HG02840 (cell line): ENCODE results near the gene FBXW12.
"Not testable (repeated sequence)": the region's sequence is repeated elsewhere in the genome, so short reads cannot be mapped to it uniquely, and the experiment has no call there.

Experiments
- ATAC-seq: cut with Tn5 transposase; IDR thresholded peaks from one replicate; pipeline ENCODE4 v1.9.1; 2021; ENCODE audit warnings: mild to moderate bottlenecking, moderate library complexity, moderate number of reproducible peaks; ENCODE audit not compliant: unreplicated experiment, low FRiP score

Gene FBXW12

DNA sequence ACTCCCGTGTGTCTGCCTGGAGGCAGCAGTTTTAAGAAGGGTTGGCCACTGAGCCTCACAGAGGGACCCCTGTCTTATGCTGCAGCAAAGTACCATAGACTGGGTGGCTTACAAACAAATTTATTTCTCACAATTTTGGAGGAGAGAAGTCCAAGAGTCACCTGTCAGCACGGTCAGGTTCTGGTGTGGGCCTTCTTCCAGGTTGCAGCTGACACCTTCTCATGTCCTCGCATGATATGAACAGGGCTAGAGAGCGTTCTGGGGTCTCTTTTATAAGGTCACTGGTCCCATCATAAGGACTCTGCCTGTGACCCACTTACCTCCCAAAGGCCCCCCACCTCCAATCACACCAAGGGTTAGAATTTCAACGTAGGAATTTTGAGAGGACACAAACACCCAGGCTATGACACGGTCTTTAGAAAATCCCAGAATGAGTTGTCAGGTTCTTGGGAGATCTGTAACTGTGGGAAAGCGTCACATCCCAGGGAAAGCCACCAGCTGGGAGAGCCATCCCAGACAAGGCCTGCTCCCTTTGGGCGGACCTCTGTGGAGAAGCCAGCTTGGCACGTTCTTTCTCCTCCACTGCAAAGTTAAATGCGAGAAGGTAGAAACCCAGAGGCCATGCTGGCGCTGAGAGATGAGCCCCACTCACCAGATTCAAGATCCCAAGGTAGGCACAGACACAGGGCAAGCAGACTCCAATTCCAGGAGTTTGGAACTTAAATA is at the start of gene FBXW12:
Gene FBXW12, plus strand, starts transcription at position 569 of the 726 bp plus-strand sequence. CDS start 549 bp downstream, outside the sequence.
- no peak for ATAC-seq

DNA sequence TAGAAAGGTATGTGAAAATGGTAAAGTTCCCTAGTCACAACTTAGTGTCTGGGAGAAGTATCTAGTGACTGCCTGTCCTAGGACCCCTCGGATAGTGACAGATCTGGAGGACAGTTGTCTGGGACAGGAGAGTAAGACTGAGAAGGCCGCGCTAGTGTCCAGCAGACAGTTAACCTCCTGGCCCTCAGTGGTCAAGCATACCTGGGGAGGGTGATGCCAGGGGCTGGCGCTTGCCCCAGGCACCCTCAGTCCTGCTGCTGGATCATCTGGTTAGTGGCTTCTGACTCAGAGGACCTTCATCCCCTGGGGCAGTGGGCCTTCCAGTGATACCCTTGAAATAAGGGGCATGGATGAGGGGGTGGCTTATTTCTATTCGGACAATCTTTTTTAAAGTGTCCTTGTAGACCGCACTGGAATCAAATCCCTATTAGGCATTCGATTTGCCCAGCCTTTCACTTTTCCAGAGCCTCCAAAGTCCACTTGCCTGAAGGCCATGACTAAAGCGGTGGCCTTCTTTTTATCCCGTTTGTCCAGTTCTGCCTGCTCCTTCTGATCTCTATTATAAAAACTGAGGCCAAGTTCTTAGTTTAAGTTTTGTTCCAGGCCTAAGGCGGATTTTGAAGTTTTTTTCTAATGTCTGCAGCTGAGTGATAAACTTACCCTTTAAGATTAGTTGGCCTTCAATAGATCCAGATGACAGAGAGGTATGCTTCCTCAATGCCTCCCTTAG is 40.1 kb upstream of the FBXW12 start:
- ATAC-seq = not testable (repeated sequence)

DNA sequence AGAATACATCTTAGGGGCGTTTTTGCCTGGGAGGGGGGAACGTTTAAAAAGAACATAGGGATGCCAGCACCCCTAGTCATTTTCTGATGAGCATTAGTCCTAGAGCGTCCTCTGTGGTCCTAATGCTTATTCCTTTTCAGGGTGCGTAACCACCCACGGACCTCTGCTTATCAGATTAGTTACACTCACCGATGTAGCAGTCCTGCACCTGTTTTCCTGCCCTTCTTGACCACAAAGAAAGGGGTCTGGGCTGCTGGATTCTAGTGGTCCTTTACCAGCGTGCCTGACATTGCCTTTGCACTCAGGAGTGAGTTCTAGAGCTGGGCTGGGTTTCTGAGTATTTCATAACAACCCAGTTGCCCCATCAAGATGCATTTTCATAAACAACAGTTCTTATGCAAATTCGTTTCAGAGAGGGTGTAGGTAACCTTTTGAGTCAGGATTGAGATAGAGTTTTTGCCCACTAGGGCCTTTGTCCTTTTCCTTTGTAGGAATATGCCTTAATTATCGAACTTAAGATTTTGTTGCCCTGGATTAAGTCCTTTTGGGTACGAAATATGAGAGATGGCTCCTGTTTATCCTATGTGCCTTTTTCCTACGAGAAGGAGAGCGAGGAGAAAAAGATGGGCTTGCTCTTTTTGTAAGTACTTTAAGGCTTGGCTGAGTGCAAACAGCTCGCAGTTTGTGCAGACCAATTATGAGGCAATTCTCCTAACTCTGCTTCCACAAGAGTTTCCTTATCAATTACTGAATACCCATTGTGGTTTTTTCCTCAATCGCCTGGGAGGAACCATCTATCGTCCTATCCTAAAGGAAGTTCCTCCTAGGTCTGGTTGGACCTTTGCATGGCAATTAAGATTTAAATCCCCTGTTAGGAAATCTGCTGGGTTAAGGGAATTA is 38.4 kb upstream of the FBXW12 start, which contains the start of gene SPINK8:
Gene SPINK8, minus strand, starts transcription at position 316 of the 900 bp plus-strand sequence. CDS start 5,320 bp downstream, outside the sequence.
- ATAC-seq = not testable (repeated sequence)

DNA sequence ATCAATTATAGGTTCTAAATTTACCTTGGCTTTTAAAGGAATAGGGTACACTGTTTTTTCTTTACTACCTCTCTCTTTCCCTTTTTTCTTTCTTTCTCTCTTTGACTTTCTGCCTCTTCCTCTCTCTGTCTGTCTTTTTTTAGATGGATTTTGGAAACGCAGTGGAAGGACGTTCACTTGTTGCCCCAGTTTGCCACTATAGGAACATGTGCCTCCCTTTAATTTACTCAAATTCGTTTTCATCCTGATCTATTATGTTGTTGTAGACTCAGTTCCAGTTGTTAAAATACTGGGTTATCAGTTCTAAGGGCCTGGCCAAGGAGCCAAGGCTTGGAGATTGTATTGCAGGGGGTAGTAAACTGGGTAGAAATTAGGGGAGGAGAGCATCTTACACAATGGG is 37.4 kb upstream of the FBXW12 start:
- ATAC-seq = no peak

DNA sequence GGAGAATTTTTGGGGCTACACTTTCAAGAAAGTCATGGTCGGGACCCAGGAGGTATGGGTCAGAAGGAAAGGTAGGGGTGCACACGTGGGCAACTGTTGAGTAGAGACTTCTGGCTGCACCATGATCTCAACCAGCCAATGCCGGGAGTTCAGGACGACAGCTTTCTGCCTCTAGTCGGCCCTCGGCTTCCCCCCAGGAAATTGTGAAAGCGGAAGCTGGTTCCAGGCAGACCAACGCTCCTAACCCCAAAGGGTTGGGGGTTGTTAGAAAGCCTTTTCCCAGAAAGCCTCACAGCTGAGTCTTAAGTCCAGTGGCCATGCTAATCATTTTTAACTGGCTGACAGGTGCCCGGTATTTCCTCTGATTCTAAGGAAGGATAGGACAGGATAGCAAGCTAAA is 36.7 kb upstream of the FBXW12 start:
- not testable (repeated sequence) for ATAC-seq

DNA sequence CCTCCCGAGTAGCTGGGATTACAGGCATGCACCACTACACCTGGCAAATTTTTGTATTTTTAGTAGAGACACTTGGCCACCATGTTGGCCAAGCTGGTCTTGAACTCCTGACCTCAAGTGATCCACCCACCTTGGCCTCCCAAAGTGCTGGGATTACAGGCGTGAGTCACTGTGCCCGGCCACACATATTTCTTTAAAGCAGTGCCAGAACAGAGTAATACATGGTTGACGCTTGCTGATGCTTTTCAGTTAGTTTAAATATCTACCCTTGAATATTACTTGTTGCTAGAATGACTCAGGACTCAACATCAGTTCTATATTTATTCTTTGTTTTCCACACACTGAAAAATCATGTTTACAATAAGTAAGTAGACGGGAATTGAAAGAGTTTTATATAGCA is 34.5 kb upstream of the FBXW12 start:
- not testable (repeated sequence) for ATAC-seq

DNA sequence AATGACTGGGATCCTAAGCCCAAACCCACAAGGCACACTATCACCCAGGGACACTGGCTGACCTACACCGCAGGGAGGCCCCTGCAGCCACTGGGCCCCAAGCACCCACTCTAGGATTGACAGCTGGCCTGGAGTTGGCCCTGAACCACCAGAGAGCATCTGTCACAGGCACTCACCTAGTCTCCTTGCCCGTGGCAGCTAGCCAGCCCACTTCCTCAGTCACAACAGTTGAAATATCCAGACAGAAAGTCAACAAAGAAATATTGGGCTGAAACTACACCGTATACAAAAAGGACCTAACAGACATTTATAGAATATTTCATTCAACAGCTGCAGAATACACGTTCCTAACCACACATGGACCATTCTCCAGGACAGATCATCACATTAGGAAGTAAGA is 33.4 kb upstream of the FBXW12 start:
- no peak for ATAC-seq

DNA sequence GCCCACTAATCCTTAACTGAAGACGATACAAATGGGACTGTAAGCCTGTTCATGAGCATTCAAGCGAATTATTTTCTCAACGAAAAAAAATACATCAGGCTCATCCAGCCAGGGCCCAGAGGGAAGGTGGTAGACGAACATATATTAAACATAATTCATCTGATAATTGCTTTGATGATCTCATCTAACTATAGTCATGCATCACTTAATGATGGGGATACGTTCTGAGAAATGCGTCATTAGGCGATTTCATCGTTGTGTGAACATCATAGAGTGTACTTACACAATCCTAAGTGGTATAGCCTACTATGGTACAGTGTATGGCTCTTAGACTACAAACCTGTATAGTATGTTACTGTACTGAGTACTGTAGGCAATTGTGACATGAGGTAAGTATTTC is 28.6 kb upstream of the FBXW12 start:
- no peak for ATAC-seq

DNA sequence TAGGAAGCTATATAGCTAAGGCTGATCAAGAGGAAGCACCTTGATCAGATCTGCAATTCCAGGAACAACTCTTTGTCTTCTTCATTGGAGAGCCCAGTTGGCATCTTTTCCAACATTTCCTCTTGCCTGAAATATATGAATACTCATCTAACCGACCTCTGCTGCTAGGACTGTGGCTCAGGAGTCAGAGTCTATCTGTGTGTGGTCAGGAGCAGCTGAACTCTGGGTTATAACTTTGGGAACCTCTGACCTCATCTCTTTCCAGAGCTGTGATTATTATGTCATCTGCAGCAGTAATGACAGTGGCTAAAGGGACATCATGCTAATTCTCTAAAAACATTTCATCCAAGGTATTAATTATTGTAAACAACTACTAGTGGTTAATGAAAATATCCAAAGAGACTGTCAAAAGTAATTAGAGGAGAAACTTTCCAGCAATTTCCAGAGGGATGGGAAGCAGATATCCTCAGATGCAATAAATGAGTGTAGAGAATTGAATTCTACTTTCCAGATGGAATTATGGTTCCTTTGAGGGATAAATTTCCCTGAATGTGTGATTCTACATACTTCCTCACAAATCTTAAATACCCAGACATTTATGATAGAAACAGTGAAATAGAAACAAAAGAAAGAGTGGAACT is 27.0 kb upstream of the FBXW12 start:
- no peak for ATAC-seq

DNA sequence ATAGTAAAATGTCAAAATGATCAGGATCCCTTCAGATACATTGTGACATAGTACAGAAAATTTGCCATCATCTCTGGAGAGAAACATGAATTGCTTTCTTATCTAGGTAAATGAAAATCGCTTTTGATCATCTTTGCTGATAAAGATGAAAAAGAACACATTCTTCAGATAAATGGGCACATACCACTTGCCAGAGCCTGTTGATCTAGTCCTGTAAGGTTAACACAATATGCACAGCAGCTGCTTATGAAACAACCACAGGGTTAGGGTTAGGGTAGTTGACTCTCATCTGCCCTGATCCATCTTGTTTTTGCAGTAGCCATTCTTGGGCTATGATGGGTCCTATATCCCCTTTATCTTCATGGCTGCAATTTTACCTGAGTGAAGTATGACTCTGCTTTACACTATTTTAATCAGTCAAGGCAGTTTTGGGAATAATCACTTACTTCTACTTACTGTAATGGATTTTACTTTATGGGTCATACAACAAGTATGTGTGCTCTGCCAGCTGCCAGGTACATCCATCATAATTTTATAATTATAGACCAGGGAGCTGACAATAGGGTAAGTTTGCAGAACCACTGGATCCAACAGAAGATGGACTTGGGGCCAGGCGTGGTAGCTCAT is 26.0 kb upstream of the FBXW12 start:
- ATAC-seq = no peak

DNA sequence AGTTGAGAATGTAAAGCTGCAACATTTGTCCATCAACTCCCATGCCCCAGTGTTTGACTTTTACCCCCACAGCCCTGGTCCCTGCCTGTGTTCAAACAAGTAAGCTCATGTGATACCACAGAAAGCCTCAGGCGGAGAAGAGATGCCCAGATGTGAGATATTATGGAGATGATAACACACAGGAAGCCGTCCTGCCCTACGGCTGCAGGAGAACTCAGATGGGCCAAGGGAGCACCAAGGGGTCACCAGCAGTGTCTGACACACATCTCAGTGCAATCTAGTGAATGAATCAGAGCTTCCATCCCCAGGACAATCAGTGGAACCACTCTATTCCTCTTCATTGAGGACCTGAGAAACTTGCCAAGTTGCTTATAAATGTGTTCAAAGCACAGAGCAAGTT is 24.5 kb upstream of the FBXW12 start:
- ATAC-seq = no peak

DNA sequence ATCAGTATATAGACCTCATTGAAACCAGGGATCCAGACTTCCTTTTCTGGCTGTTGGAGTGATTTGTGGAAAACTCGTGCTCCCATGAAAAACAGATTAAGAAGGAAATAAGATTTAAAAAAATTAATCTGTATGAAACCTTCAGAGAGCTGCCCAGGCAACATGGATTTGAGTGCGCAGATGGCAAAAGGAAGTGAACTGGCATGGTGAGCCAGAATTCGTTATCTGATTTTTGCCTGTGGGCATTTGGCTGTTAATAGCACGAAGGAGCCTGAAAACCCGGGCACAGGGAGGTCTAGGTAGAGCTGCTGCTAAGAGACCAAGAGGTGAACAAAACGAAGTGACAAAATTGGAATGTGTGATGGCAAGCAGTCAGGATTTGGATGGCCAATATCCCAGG is 19.5 kb upstream of the FBXW12 start:
- ATAC-seq = no peak

DNA sequence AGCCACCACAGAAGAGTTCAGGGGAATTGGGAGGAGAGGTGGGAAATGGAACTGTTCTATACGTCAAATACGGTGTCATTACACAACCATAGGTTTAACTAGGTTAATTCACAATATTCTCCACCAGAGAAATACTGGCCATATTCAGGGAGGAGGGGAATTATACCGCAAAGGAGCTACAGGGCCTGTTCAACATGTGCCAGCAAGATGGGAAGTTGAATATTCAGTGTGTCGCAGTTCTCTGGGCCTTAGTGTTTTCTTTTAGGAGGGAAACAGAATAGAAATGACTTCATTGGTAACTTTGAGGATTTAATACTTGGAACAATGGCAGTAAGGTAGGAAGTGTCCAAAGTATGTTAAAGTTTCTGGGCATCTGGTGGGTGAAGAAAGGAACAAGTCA is 18.0 kb upstream of the FBXW12 start:
- ATAC-seq = no peak

- ATAC-seq = no peak
These were observed 15.6 kb upstream of the FBXW12 start for GRCh38 chr3:48356419-48356818.

- no peak for ATAC-seq
These were observed 10.1 kb upstream of the FBXW12 start for GRCh38 chr3:48361928-48362327.

DNA sequence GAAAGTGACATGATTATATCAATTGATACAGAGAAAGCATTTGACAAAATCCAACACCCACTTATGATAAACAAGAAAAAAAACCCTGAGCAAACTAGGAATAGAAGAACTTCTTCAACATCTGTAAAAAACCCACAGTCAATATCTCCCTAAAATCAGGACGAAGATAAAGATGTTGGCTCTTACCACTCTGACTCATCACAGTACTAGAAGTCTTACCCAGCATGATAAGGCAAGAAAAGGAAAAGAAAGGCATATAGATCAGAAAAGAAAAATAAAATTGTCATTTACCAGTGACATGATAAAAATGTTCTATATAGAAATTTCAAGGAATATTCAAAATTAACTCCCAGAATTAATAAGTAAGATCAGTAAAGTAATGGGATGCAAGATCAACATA is 7.2 kb upstream of the FBXW12 start:
- ATAC-seq = no peak

- no peak for ATAC-seq
These were observed 4.8 kb upstream of the FBXW12 start for GRCh38 chr3:48367201-48367600.

DNA sequence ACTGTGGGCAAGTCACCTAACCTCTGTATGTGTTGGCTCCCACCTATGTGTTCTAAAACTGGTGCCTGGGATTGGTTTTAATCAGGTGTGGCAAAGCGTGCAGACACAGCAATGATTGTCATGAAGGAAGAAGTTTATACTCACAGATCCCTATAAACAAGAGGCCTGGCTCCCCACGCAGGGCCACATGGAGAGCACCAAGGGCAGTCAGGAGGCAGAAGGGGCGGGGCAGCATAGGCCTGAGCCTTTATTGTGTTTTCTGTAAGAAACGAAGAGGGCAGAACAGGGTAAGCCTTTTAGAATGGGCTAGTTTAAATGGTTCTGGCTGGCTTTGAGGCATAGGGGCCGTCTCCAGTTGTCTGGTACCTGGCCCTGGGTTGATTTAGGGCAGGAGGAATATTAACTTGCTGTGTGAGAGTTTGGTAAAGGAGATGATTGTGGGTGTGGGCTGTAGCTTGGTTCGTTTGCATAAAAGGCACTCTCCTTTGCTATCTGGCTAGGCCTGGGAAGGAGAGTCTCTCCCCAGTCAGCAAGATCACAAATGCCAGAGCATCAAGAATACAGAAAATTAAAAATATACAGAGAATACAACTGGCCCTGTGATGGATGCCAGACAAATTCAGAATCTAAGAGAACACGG is 2.2 kb upstream of the FBXW12 start:
- no peak for ATAC-seq

DNA sequence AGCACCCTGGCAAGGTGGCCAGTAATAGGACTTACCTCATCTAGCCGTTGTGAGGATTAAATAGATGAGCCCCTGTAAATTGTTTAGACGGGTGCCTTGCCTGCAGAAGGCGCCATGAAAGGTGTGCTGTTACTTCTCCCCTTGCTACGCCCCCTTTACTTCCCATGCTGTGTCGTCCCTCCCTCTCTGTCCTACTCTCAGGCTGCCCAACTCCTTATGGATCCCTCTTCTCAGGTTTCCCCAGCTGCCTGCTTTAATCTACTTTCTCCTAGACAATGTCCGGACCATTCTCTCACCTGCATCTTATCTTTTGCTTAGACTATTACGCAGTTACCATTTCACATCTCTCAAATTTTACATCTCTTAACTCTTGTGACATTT is 1.7 kb upstream of the FBXW12 start:
- no peak for ATAC-seq

- ATAC-seq = no peak
These were observed 355 bp downstream of the FBXW12 start for GRCh38 chr3:48372377-48372770.
